Mesenchymal stem cell (in vitro differentiated cells and primary cell): ENCODE results near the gene BSCL2.
"Not testable (repeated sequence)": the region's sequence is repeated elsewhere in the genome, so short reads cannot be mapped to it uniquely, and the experiment has no call there.

Experiments
- DNase-seq: peaks from one replicate; pipeline ENCODE4 v3.0.0-alpha.2; 2013
- H2AFZ ChIP-seq: one replicate; pipeline ENCODE4 v1.6.1; 2013; ENCODE audit warnings: low read depth, mild to moderate bottlenecking, control low read depth, inconsistent platforms, low read length, moderate library complexity
- H2AK5ac ChIP-seq: 2 replicates; pipeline ENCODE4 v1.6.1; 2013; ENCODE audit warnings: low read length, moderate library complexity, mild to moderate bottlenecking, inconsistent platforms; ENCODE audit not compliant: severe bottlenecking
- H2BK120ac ChIP-seq: one replicate; pipeline ENCODE4 v1.6.1; 2013; ENCODE audit warnings: low read depth, mild to moderate bottlenecking, inconsistent platforms, low read length, moderate library complexity
- H2BK12ac ChIP-seq, 2 experiments: one replicate each; pipeline ENCODE4 v1.6.1; 2013; ENCODE audit warnings: inconsistent platforms in 2 of 2, low read length in 2 of 2, mild to moderate bottlenecking in 2 of 2, moderate library complexity in 2 of 2, control low read depth in 1 of 2
- H2BK15ac ChIP-seq: one replicate; pipeline ENCODE4 v1.6.1; 2013; ENCODE audit warnings: mild to moderate bottlenecking, low read depth, inconsistent platforms; ENCODE audit not compliant: poor library complexity, severe bottlenecking
- H2BK5ac ChIP-seq: 2 replicates; pipeline ENCODE4 v1.6.1; 2013; ENCODE audit warnings: low read depth, mild to moderate bottlenecking, low read length, control low read depth, inconsistent platforms; ENCODE audit not compliant: poor library complexity, severe bottlenecking
- H3K14ac ChIP-seq, 2 experiments: one replicate each; pipeline ENCODE4 v1.6.1; 2013; ENCODE audit warnings: inconsistent platforms in 2 of 2, low read length in 2 of 2, control low read depth in 1 of 2, mild to moderate bottlenecking in 1 of 2, moderate library complexity in 1 of 2
- H3K18ac ChIP-seq, 2 experiments: one replicate each; pipeline ENCODE4 v1.6.1; 2013; ENCODE audit warnings: inconsistent platforms in 2 of 2, low read length in 2 of 2, control low read depth in 1 of 2, low read depth in 1 of 2, mild to moderate bottlenecking in 1 of 2
- H3K23ac ChIP-seq, 2 experiments: one replicate each; pipeline ENCODE4 v1.6.1; 2013; ENCODE audit warnings: inconsistent platforms in 2 of 2, low read length in 2 of 2, mild to moderate bottlenecking in 2 of 2, moderate library complexity in 2 of 2, control low read depth in 1 of 2
- H3K27ac ChIP-seq: 2 replicates; pipeline ENCODE4 v1.5.1; 2013; ENCODE audit warnings: mild to moderate bottlenecking, moderate library complexity, low read length, control low read depth, inconsistent platforms; ENCODE audit not compliant: poor library complexity, severe bottlenecking
- H3K27me3 ChIP-seq, 2 experiments: 2 replicates each; pipeline versions ENCODE4 v1.6.1 to v1.7.0; 2013; ENCODE audit warnings: low read length in 2 of 2, mild to moderate bottlenecking in 2 of 2, moderate library complexity in 2 of 2, control low read depth in 1 of 2, inconsistent platforms in 1 of 2; ENCODE audit not compliant: control insufficient read depth in 1 of 2, insufficient read depth in 1 of 2
- H3K36me3 ChIP-seq, 2 experiments: 2 replicates each; pipeline versions ENCODE4 v1.6.1 to v1.7.0; 2013; ENCODE audit warnings: low read length in 2 of 2, control low read depth in 1 of 2, inconsistent platforms in 1 of 2, low read depth in 1 of 2, mild to moderate bottlenecking in 1 of 2; ENCODE audit not compliant: insufficient read depth in 2 of 2, control insufficient read depth in 1 of 2
- H3K4ac ChIP-seq, 2 experiments: one replicate each; pipeline ENCODE4 v1.6.1; 2013; ENCODE audit warnings: inconsistent platforms in 2 of 2, low read length in 2 of 2, mild to moderate bottlenecking in 2 of 2, moderate library complexity in 2 of 2, control low read depth in 1 of 2, low read depth in 1 of 2
- H3K4me1 ChIP-seq: 2 replicates; pipeline ENCODE4 v1.6.1; 2013; ENCODE audit warnings: low read depth, low read length, control low read depth; ENCODE audit not compliant: control insufficient read depth, insufficient read depth
- H3K4me2 ChIP-seq: 2 replicates; pipeline ENCODE4 v1.6.1; 2013; ENCODE audit warnings: low read length, mild to moderate bottlenecking, inconsistent platforms; ENCODE audit not compliant: poor library complexity, severe bottlenecking
- H3K4me3 ChIP-seq, 2 experiments: 2 replicates each; pipeline versions ENCODE4 v1.5.1 to v1.7.0; 2013; ENCODE audit warnings: low read length in 2 of 2, mild to moderate bottlenecking in 2 of 2, control low read depth in 1 of 2, low read depth in 1 of 2; ENCODE audit not compliant: insufficient read depth in 1 of 2
- H3K79me1 ChIP-seq: replicated peaks from 2 replicates; pipeline ENCODE4 v1.6.1; 2013; ENCODE audit warnings: mild to moderate bottlenecking, control low read depth, low read length, inconsistent platforms; ENCODE audit not compliant: poor library complexity, severe bottlenecking
- H3K9ac ChIP-seq: 2 replicates; pipeline ENCODE4 v1.7.0; 2013; ENCODE audit warnings: mild to moderate bottlenecking, low read length, moderate library complexity
- H3K9me3 ChIP-seq: 2 replicates; pipeline ENCODE4 v1.7.0; 2013; ENCODE audit warnings: mild to moderate bottlenecking, low read length; ENCODE audit not compliant: control insufficient read depth
- H4K8ac ChIP-seq: one replicate; pipeline ENCODE4 v1.6.1; 2013; ENCODE audit warnings: inconsistent platforms, mild to moderate bottlenecking, low read length, moderate library complexity
- H4K91ac ChIP-seq: one replicate; pipeline ENCODE4 v1.6.1; 2013; ENCODE audit warnings: mild to moderate bottlenecking, low read length, inconsistent platforms
- WGBS: methylation state at CpG from one replicate; pipeline ENCODE4 v1.1.7; 2013; ENCODE audit warnings: mixed read lengths; 5-methylcytosine and 5-hydroxymethylcytosine counted together

BSCL2 gene

GRCh38 chr11:62737196-62737595 is 30.0 kb upstream of the BSCL2 start:
- no peak overlapping the region for H3K4ac ChIP-seq
- no peak overlapping the region for H2BK120ac ChIP-seq
- H3K9me3 ChIP-seq = no peaks in the 10 kb centered on the region
- H3K18ac ChIP-seq = no peak overlapping the region
- H2AFZ ChIP-seq = no peak overlapping the region
- H2AK5ac ChIP-seq = no peak overlapping the region
- H2BK15ac ChIP-seq = no peak overlapping the region
- H4K8ac ChIP-seq = no peak overlapping the region
- no peak overlapping the region for H3K4me2 ChIP-seq
- no peak overlapping the region for H3K27ac ChIP-seq
- no peak overlapping the region for H3K4me3 ChIP-seq
- DNase-seq = no peak
- no peak overlapping the region for H2BK5ac ChIP-seq
- peaks cover 53 to 75% of the 10 kb centered on the region in 2 experiments for H3K36me3 ChIP-seq
- no peak overlapping the region for H3K14ac ChIP-seq
- no peak overlapping the region for H4K91ac ChIP-seq
- H2BK12ac ChIP-seq = no peak overlapping the region
- H3K9ac ChIP-seq = no peak overlapping the region
- H3K4me1 ChIP-seq = no peaks in the 10 kb centered on the region
- H3K79me1 ChIP-seq = peaks cover 9% of the 10 kb centered on the region
- no peaks in the 10 kb centered on the region for H3K27me3 ChIP-seq
- no peak overlapping the region for H3K23ac ChIP-seq

DNA sequence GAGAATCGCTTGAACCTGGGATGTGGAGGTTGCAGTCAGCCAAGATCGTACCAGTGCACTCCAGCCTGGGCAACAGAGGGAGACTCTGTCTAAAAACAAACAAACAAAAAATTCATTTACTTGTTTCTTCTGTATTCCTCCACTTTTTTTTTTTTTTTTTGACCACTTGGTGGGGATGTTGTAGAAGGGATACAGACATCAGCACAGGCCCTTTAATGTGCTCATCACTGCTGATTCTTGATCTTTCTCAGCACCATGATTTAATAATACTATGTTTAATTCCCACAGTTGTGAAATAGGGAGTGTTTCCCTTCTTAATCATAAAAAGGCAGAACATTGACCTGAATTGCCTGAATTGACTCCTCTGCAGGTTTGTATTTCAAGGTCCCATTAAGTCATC is 25.6 kb upstream of the BSCL2 start:
- no peak overlapping the region for H2BK12ac ChIP-seq

GRCh38 chr11:62730076-62730475 is 22.9 kb upstream of the BSCL2 start:
- H3K4me3 ChIP-seq = peak overlapping the region in 1 of 2 experiments; percentile 100
- not testable (repeated sequence) for H2BK15ac ChIP-seq, H2AFZ ChIP-seq, H3K4me1 ChIP-seq, DNase-seq, H3K18ac ChIP-seq, H2BK120ac ChIP-seq, H2BK5ac ChIP-seq, H2BK12ac ChIP-seq, H3K79me1 ChIP-seq, H3K4ac ChIP-seq, H4K91ac ChIP-seq, H3K23ac ChIP-seq, H3K27me3 ChIP-seq, H2AK5ac ChIP-seq, H3K27ac ChIP-seq, H3K14ac ChIP-seq, H3K9me3 ChIP-seq, H4K8ac ChIP-seq
- H3K36me3 ChIP-seq = peaks cover 18 to 22% of the 10 kb centered on the region in 2 experiments
- WGBS = 91% methylated on average over 14 of the region's 14 CpGs
- peak overlapping the region; percentile 98 for H3K9ac ChIP-seq
- H3K4me2 ChIP-seq = peak overlapping the region; percentile 56

More for the DNA sequence above, 25.6 kb upstream of the BSCL2 start:
- Histone ChIP-seq H3K14ac (no peak overlapping the region), H3K9me3 (no peaks in the 10 kb centered on the region), H3K27ac (no peak overlapping the region), H4K8ac (no peak overlapping the region), H3K36me3 (peaks cover 33 to 43% of the 10 kb centered on the region in 2 experiments), H3K79me1 (peaks cover 5% of the 10 kb centered on the region), H3K23ac (no peak overlapping the region), H2BK15ac (no peak overlapping the region), H2AK5ac (no peak overlapping the region), H3K27me3 (no peaks in the 10 kb centered on the region), H3K4ac (no peak overlapping the region), H3K4me3 (no peak overlapping the region), H3K18ac (no peak overlapping the region), H3K9ac (peak overlapping the region; percentile 27), H2AFZ (no peak overlapping the region), H2BK120ac (no peak overlapping the region), H4K91ac (no peak overlapping the region), H2BK5ac (no peak overlapping the region), H3K4me2 (no peak overlapping the region), H3K4me1 (peaks cover 5% of the 10 kb centered on the region)
- WGBS = 80% methylated on average over 1 of the region's 2 CpGs
- peak; percentile 69 for DNase-seq

GRCh38 chr11:62728171-62728988 is 21.2 kb upstream of the BSCL2 start, which contains the start of gene TTC9C:
TTC9C (plus strand) TSS chr11:62728486; CDS start chr11:62728849, 363 bp downstream.
- Histone ChIP-seq H4K91ac (peak within 1 kb of the TSS; percentile 94), H3K4me3 (peak within 1 kb of the TSS; percentile 97 to 100), H3K9me3 (no peaks in the 10 kb centered on the region), H3K4me2 (peak within 1 kb of the TSS; percentile 99), H2BK15ac (peak within 1 kb of the TSS; percentile 97), H3K4ac (peak within 1 kb of the TSS; percentile 89 to 96), H3K23ac (peak within 1 kb of the TSS in 1 of 2 experiments; percentile 46), H4K8ac (peak within 1 kb of the TSS; percentile 100), H3K27me3 (no peaks in the 10 kb centered on the region), H3K4me1 (peaks cover 7% of the 10 kb centered on the region), H2AFZ (peak within 1 kb of the TSS; percentile 78), H2AK5ac (peak within 1 kb of the TSS; percentile 60), H3K9ac (peak within 1 kb of the TSS; percentile 98), H2BK5ac (peak within 1 kb of the TSS; percentile 85), H3K36me3 (peaks cover 11 to 23% of the 10 kb centered on the region in 2 experiments), H3K18ac (peak within 1 kb of the TSS; percentile 99 to 100), H3K27ac (peak within 1 kb of the TSS; percentile 99), H2BK120ac (peak within 1 kb of the TSS; percentile 71), H2BK12ac (peak within 1 kb of the TSS in 1 of 2 experiments; percentile 46), H3K14ac (peak within 1 kb of the TSS in 1 of 2 experiments; percentile 93), H3K79me1 (peaks cover 2% of the 10 kb centered on the region)
- peak; percentile 94 for DNase-seq
- WGBS = 1% methylated on average over 27 of the region's 29 CpGs
